H1 (cell line): ENCODE measurements around the gene PRKCA. TPM values are rescaled to one million over a fixed set of nuclear protein-coding genes. Genes with fewer than 3 reads are reported as not detected.

ENCODE experiments used
- BCL11A ChIP-seq, 2 experiments: IDR thresholded peaks; one replicate each; pipeline ENCODE4 v1.6.1; 2011; ENCODE audit warnings: low read depth in 2 of 2, low read length in 2 of 2, mild to moderate bottlenecking in 2 of 2
- CBX5 ChIP-seq: fragments of 300-800, 300-1000 bp; sonication (generic); IDR thresholded peaks from 2 replicates; pipeline ENCODE4 v1.7.1; 2016; ENCODE audit warnings: antibody characterized with exemption, low read length, low read depth
- CTBP2 ChIP-seq: IDR thresholded peaks from 2 replicates; pipeline ENCODE4 v1.7.0; 2011; ENCODE audit warnings: borderline replicate concordance, mild to moderate bottlenecking, moderate library complexity, mixed read lengths, low read length; ENCODE audit not compliant: insufficient read depth, insufficient read length
- E2F6 ChIP-seq: IDR thresholded peaks from 2 replicates; pipeline ENCODE4 v1.6.1; 2012; ENCODE audit warnings: inconsistent platforms
- JUN ChIP-seq: IDR thresholded peaks from 2 replicates; pipeline ENCODE4 v1.6.1; 2011; ENCODE audit warnings: low read depth, mild to moderate bottlenecking, improper control_type of control experiment, low read length
- MAX ChIP-seq: IDR thresholded peaks from 2 replicates; pipeline ENCODE4 v1.6.1; 2012; ENCODE audit warnings: inconsistent platforms
- NRF1 ChIP-seq: IDR thresholded peaks from 2 replicates; pipeline ENCODE4 v1.6.1; 2011; ENCODE audit warnings: mild to moderate bottlenecking, low read depth, low read length, improper control_type of control experiment
- RAD21 ChIP-seq, 2 experiments: IDR thresholded peaks in 1 of 2; conservative IDR thresholded peaks in 1 of 2; 2 replicates each; pipeline ENCODE4 v1.6.1; 2011; ENCODE audit warnings: low read depth in 2 of 2, low read length in 2 of 2, improper control_type of control experiment in 1 of 2, inconsistent platforms in 1 of 2, mild to moderate bottlenecking in 1 of 2, moderate library complexity in 1 of 2
- SIX5 ChIP-seq: IDR thresholded peaks from 2 replicates; pipeline ENCODE4 v1.6.1; 2011; ENCODE audit warnings: mild to moderate bottlenecking, low read depth, low read length
- TAF7 ChIP-seq: optimal IDR thresholded peaks from 2 replicates; pipeline ENCODE3; 2011; ENCODE audit warnings: low read depth, mild to moderate bottlenecking, inconsistent platforms, low read length, moderate library complexity, borderline replicate concordance
- TEAD4 ChIP-seq: IDR thresholded peaks from 2 replicates; pipeline ENCODE4 v1.6.1; 2012; ENCODE audit warnings: low read depth, low read length, inconsistent platforms, mixed read lengths
- YY1 ChIP-seq: IDR thresholded peaks from 2 replicates; pipeline ENCODE4 v1.6.1; 2011; ENCODE audit warnings: low read depth, mild to moderate bottlenecking, low read length
- ZNF274 ChIP-seq: IDR thresholded peaks from 2 replicates; pipeline ENCODE4 v1.7.0; 2012; ENCODE audit warnings: low read length, borderline replicate concordance; ENCODE audit errors: extremely low read depth
- polyA plus RNA-seq, 7 experiments: library from polyadenylated mRNA; depleted of rRNA in 3 of 7; stranded (reverse) in 5 of 7; unstranded in 2 of 7; fragments of >200 nt in 5 of 7; fragments of 200-250 nt in 2 of 7; gene quantifications; 1 replicate in 5 of 7; 2 replicates in 1 of 7; 4 replicates in 1 of 7; pipeline versions ENCODE4 v1.2.1 to v1.2.3, GENCODE V29; 2011 to 2013; ENCODE audit warnings: missing spikeins in 2 of 7, mixed read lengths in 2 of 7
- total RNA-seq: library from RNA; stranded (reverse); fragmentation: NEBNext Ultra II Directional; extraction: Animal tissue kit (Norgen Biotek cat#: 25700); gene quantifications from 2 replicates; pipeline ENCODE4 v1.2.1, GENCODE V29; 2021

The PRKCA gene
- total and polyA plus RNA-seq, 2 of the 8 experiments (the other 6 are each of a cell fraction or from before 2014, with no cell fraction given) = 5.8 to 17.8 TPM

- TF ChIP-seq MAX = peak; percentile 86
- no peak for TF ChIP-seq SIX5
- TF ChIP-seq RAD21 (IDR thresholded peaks at IDR 0.05 in 1 of 2, conservative IDR thresholded peaks at IDR 0.05 in 1 of 2; ENCODE audit: low read depth in 2 of 2, low read length in 2 of 2) = peak; percentile 95 to 98
- peak; percentile 81 for TF ChIP-seq TEAD4
- TF ChIP-seq BCL11A (IDR thresholded peaks at IDR 0.05; ENCODE audit: low read depth in 2 of 2, low read length in 2 of 2) = no peak
- TF ChIP-seq CTBP2 = no peak
- TF ChIP-seq E2F6 = peak; percentile 48; the same call in 1 of the 2 replicates
- no peak for TF ChIP-seq ZNF274
- no peak for TF ChIP-seq NRF1
- no peak for TF ChIP-seq JUN
- TF ChIP-seq YY1 = 0 out of 2 replicates have a peak, but pooled peaks have one; percentile 56
- peak; percentile 24 for TF ChIP-seq TAF7
- TF ChIP-seq CBX5 = no peak
Measured at GRCh38 chr17:66567234-66568170, 265.1 kb downstream of the PRKCA start (continued).
